NCI-H2107 (cell line): ENCODE results near the gene DLST.
A peak's percentile ranks its signal among the peaks of the same experiment; 100 is the strongest.

Source experiments
- DNase-seq: peaks from one replicate; lab custom pipeline; 2025; lab: John Stamatoyannopoulos, UW

The DLST gene

DNA sequence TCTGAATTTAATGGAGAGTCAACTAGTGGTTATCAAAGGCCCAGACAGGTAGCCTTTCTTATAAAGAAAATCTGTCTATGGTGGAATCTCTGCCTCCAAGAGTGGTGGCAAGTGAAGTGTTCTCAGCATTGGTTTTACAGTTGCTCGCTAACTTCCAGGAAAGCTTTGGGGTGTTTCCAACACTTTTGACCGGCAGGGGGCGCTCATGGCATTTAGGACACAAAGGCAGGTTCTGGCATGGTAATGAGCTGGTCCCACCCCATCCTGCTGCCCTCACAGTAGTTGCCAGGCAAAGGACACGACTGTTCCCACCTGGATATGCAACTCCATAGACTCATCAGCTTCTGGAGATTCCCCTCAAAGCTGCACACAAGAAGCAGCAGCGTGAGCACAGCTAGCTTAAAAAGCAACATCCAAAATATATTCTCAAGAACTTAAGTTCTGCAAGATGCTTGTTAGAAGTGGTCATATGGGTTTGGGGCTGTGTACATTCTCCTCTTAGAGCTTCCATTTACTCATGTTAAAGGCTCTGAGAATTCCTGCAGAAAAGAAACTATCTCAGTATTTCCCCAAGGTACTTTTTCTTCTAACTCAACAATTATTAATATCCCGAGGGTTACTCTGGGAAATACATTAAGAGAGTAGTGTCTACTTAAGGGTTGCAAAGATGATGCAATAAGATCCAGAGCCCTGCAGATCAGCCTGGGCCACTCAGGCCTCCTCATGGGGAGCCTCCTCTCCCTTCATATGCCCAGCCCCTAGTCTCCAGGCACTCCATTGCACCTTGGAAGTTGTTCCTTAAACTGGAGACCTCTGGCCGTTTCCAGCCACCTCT, 20.6 kb upstream of the DLST start:
- peak; percentile 89 for DNase-seq

- no peak for DNase-seq
These were observed 20.0 kb upstream of the DLST start for GRCh38 chr14:74861734-74862090.

DNA sequence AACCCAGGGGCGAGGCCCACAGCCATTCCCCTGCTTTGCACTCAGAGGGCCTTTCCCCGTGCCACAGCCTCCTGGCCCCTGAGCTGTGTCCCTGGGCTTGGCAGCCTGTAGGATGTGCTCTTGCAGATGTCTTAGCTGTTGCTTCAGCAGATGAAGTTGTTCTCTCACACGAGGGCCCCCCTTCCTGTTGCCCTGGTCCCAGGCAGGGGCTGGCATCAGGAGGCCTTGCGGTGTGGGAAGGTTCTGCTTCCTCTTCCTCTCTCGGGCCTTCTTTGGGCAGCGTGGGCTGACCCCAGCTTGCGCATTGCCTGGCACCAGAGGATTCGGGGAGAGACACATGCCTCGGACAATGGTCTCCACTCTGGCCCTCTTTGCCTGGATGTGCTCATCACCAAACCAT, 18.4 kb upstream of the DLST start:
- no peak for DNase-seq

DNA sequence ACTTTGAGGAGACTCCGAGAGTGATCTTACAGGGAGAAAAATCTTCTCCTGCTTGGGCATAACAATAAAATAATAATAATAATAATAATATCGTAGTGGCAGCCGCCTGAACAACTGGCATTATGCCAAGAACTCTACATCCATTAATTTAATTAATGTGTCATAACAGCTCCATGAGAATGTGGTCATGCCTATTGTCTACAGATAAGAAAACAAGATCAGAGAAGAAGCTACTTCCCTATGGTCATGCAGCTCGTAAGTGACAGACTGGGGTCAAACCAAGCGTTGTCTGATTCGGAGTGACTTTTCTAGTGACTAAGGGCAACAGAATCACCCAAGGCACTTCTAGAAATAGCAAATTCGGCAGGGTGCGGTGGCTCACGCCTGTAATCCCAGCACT, 17.5 kb upstream of the DLST start:
- no peak for DNase-seq

DNA sequence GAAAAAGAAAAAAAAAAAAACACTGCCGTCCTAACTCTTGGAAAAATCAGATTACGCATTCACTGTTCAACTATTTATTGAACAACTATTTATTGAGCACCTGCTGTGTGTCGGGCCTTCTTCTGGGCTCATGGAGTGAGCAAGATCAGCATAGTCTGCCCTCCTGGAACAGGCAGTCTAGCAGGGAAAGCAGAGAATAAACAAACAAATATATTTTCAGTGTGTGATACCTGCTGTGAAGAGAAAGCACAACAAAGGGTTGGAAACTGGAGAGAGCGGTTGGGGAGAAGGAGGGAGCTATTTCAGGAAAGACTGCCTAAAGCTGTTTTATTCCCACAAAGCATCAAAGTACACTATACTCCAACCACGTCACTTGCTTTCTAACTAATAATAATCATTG, 16.6 kb upstream of the DLST start:
- no peak for DNase-seq

DNA sequence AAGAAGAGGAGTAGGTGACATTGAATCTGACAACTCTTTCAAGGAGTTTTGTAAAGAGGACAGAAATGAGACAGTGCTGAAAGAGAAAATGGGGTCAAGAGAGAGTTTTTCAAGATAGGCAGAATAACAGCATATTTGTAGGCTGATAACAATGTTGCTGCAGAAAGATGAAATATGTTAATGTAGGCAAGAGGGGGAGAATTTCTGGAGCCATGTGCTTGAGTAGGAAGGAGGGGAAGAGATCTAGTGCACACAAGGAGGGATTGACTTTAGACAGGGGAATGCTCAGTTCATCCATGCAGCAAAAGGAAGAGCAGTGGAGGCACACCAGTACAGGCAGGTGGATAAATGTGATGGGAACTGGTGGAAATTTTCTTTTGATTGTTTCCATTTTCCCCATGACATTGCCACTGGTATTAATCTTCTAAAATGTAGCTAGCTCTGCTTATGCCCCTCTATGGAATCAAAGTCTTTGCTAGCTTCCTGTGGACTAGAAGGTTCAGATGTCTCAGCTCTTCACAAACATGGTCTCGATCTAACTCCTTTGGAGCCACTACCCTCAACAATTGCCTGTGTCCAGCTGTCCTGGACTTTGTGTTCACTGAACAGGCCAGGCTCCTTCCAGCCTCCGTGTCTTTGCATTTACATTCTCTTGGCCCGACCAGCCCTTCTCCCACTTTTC, 14.9 kb upstream of the DLST start:
- DNase-seq, result no peak

GRCh38 chr14:74867673-74868072, 14.0 kb upstream of the DLST start:
- DNase-seq, result no peak

GRCh38 chr14:74868739-74869138, 13.0 kb upstream of the DLST start:
- no peak for DNase-seq

- no peak for DNase-seq
These were observed 9.9 kb upstream of the DLST start for GRCh38 chr14:74871819-74872218.

DNA sequence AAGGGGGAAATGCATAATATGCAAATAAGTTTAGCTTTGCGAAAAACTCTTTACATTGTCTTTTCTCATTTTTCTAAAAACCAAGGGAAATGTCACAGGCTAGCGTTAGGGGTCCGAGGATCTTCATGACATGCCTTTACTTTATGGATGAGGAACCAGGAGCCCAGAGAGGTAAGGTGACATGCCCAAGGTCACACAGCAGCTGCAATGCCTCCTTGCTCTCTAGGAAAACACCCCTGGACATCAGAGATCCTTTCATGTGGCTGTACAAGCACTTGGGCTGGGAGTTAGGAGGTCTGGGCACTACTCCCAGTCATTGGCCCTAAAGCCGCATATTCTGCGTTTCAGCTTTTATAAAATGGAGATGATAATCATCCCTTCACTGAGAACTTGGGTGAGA, 6.5 kb upstream of the DLST start:
- DNase-seq, result no peak

GRCh38 chr14:74875941-74876913, 5.5 kb upstream of the DLST start, which contains the start of gene PROX2:
PROX2 (minus strand) TSS chr14:74876145; CDS start chr14:74863834, 12,311 bp downstream.
- no peak for DNase-seq

DNA sequence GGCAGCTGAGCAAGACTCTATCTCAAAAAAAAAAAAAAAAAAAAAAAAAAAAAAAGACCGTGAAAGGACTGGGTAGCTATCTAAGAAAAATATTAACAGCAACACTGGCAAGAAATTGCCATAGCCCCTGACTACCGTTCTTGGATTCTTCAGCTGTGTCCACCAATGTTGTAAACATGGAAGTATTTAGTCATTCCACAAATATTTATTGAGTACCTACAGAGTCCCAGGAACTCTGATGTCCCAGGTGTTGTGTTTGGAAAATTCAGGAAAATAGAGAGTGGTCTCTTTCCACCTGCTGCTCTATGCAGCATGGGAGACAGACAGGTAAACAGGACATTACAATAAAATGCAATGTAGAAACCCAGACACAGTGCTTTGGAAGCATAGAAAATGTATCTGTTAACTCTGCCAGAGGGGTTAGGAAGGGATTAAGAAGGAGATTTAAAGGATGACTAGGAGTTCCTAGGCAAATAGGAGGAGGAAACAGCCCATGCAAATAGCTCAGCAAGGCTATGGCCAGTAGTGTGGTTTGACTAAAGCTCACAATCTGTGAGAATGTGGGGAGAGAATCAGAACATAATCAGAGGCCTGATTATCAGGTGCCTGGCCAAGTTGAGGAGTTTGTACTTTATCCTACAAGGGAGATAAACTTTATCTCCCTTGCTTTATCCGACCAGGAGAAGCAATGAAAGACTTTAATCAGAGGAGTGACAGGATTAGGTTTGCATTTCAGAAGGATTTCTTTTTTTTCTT, 2.1 kb upstream of the DLST start:
- DNase-seq, result no peak

- DNase-seq, result no peak
These were observed 596 bp downstream of the DLST start for GRCh38 chr14:74882103-74882920.

DNA sequence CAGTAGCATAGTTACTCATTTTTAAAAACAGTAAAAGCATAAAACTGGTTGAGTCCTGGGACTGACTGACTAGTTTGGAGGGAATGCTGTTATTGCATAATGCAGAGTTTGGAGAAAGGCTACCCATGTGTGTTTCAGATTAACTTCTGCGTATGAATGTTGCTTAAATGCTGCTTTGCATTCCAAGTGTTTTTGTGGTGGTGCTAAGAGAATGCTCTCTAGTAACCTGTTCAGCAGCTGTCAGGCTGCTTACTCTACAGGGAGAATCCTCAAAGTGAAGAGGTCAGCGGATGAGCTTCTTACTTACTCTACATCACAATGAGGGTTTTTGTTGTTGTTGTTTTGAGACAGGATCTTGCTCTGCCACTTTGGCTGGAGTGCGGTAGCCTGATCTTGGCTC, 4.3 kb downstream of the DLST start:
- DNase-seq, result no peak

- no peak for DNase-seq
These were observed 6.7 kb downstream of the DLST start for GRCh38 chr14:74888164-74889158.

DNA sequence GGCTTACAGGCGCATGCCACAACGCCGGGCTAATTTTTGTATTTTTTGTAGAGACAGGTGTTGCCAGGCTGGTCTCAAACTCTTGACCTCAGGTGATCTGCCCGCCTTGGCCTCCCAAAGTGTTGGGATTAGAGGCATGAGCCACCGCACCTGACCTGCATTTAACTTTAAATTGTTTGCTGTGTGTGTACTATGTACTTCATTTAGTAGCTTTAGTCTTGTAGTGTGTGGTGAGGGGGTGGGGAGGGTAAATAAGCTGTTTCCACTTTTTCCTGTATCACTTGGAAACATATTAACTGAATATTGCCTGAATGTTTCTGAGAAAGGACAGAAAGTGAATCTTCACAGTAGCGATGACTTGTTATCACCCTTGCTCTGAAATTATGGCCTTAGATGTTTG, 8.5 kb downstream of the DLST start:
- no peak for DNase-seq

GRCh38 chr14:74891870-74892269, 10.2 kb downstream of the DLST start:
- no peak for DNase-seq

- no peak for DNase-seq
These were observed 11.0 kb downstream of the DLST start for GRCh38 chr14:74892745-74893144.

DNA sequence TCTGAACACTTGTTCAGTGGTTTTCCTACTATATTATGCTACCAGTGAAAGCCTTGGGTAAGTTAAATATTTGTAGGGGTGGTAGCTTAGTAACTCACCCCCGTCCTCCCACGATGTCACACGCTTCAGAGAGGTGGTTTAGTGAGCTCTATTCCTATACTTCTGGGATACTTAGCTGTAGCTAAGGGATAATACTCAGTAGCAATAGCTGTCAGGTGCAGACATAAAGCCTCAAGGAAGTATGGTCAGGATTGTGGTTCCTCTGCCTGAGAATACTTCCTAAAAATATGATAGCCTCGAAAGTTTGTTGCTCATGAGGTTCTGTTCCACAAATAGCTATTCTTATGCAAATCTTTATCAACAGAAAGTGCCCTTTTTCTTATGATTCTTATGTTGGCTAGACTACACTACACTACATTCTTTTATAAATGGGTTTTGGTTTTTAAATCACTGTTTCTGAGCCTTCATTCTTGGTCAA, 11.9 kb downstream of the DLST start:
- DNase-seq, result no peak
